Measurements from ENCODE around the gene ROPN1. TPM values are rescaled to one million over a fixed set of nuclear protein-coding genes. Genes with fewer than 3 reads are reported as not detected.
"Not testable (repeated sequence)": the region's sequence is repeated elsewhere in the genome, so short reads cannot be mapped to it uniquely, and the experiment has no call there.

The ROPN1 gene
- total RNA-seq, 1 donor, result not detected

DNA sequence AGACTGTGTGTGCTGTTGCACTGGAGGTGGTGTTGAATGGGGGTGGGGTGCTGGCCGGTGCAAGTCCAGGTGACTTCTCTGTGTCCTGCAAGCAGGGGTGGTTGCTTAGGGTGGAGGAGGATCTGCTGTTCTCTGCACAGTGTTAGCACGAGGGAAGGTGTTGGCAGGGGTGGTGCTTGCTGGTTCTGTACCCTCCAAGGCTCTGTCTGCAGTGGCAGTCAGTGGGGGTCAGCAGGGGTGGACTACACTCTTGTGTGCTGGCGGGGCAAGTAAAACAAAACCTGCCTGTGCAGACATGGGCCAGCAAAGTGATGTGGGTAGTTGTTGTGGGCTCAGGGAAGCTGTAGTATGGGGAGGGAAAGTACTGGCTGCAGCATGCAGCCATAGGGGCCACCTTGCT, 5.5 kb downstream of the ROPN1 start:
- H2AFZ ChIP-seq (ENCODE audit: low read length), result no peak overlapping the region
- TF ChIP-seq, protein P1, sequence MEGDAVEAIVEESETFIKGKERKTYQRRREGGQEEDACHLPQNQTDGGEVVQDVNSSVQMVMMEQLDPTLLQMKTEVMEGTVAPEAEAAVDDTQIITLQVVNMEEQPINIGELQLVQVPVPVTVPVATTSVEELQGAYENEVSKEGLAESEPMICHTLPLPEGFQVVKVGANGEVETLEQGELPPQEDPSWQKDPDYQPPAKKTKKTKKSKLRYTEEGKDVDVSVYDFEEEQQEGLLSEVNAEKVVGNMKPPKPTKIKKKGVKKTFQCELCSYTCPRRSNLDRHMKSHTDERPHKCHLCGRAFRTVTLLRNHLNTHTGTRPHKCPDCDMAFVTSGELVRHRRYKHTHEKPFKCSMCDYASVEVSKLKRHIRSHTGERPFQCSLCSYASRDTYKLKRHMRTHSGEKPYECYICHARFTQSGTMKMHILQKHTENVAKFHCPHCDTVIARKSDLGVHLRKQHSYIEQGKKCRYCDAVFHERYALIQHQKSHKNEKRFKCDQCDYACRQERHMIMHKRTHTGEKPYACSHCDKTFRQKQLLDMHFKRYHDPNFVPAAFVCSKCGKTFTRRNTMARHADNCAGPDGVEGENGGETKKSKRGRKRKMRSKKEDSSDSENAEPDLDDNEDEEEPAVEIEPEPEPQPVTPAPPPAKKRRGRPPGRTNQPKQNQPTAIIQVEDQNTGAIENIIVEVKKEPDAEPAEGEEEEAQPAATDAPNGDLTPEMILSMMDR (IDR thresholded peaks at IDR 0.05; ENCODE audit: extremely low read depth, low read depth, low read length), result no peak
- no peaks in the 10 kb centered on the region for H4K20me1 ChIP-seq (ENCODE audit: insufficient read depth, low read length)
- H3K9me3 ChIP-seq (ENCODE audit: low read depth, low read length), result no peaks in the 10 kb centered on the region
- no peaks in the 10 kb centered on the region for H3K79me2 ChIP-seq (ENCODE audit: insufficient read depth, low read length)
- peaks cover 79% of the 10 kb centered on the region for H3K27me3 ChIP-seq (ENCODE audit: insufficient read depth, low read length)
- H3K4me3 ChIP-seq (ENCODE audit: insufficient read depth, low read length), result no peak overlapping the region
- no peak overlapping the region for H3K27ac ChIP-seq (ENCODE audit: low read depth, low read length)
- no peak for DNase-seq (ENCODE audit: insufficient read length, low spot score, missing footprints)
- H3K4me2 ChIP-seq (ENCODE audit: insufficient read depth, low read length), result no peak overlapping the region
- no peaks in the 10 kb centered on the region for H3K36me3 ChIP-seq (ENCODE audit: insufficient read depth, low read length)
- H3K4me1 ChIP-seq (ENCODE audit: insufficient read depth, low read length), result no peaks in the 10 kb centered on the region

DNA sequence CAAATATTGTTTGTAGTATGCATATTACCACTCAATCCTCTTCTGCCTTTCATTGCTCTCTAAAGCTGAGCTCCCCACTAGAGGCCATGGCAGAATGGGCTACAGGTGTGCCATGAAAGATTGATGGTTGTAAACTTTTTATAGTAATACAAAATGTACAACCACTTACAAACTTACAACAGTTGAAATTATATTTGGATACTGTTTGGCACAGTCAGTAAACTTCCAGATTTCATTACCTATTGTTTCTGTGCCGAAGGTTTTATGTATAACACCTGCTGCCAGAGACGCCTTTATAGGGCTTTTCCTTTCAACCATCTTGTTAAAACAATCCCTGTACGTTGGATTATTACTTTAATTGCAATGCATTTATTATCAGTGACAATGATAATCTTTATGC, 7.0 kb downstream of the ROPN1 start:
- Histone ChIP-seq H3K4me1 (ENCODE audit: insufficient read depth, low read length) (peaks cover 7% of the 10 kb centered on the region), H3K4me3 (ENCODE audit: insufficient read depth, low read length) (no peak overlapping the region), H3K79me2 (ENCODE audit: insufficient read depth, low read length) (no peaks in the 10 kb centered on the region), H2AFZ (ENCODE audit: low read length) (no peak overlapping the region), H3K9me3 (ENCODE audit: low read depth, low read length) (no peaks in the 10 kb centered on the region), H3K36me3 (ENCODE audit: insufficient read depth, low read length) (no peaks in the 10 kb centered on the region), H3K27ac (ENCODE audit: low read depth, low read length) (no peak overlapping the region), H4K20me1 (ENCODE audit: insufficient read depth, low read length) (no peaks in the 10 kb centered on the region), H3K4me2 (ENCODE audit: insufficient read depth, low read length) (no peak overlapping the region), H3K27me3 (ENCODE audit: insufficient read depth, low read length) (peaks cover 80% of the 10 kb centered on the region)
- no peak for DNase-seq (ENCODE audit: insufficient read length, low spot score, missing footprints)
- TF ChIP-seq, protein P1 (IDR thresholded peaks at IDR 0.05; ENCODE audit: extremely low read depth, low read depth, low read length), result no peak

DNA sequence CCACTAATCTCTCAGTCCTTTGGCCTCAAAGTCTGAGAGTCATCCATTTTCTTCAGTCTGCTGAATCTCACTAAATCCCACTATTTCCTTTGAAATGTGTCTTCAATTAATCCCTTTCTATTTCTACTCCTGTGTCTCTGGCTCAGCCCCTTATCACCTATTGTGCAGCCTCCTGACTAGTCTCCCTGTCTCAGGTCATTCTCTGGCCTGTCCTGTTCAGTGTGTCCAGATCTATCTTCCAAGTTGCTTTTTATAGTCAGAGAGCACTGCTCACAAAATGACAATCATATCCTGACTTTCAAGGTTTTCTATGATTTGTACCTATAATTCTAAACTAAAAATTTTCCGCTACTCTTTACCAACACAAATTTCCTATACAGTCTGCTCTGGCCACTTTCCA, 7.6 kb downstream of the ROPN1 start:
- H3K4me2 ChIP-seq (ENCODE audit: insufficient read depth, low read length), result no peak overlapping the region
- H4K20me1 ChIP-seq (ENCODE audit: insufficient read depth, low read length), result no peaks in the 10 kb centered on the region
- H3K27ac ChIP-seq (ENCODE audit: low read depth, low read length), result no peak overlapping the region
- TF ChIP-seq, protein P1 (IDR thresholded peaks at IDR 0.05; ENCODE audit: extremely low read depth, low read depth, low read length), result no peak
- peaks cover 7% of the 10 kb centered on the region for H3K4me1 ChIP-seq (ENCODE audit: insufficient read depth, low read length)
- H3K79me2 ChIP-seq (ENCODE audit: insufficient read depth, low read length), result no peaks in the 10 kb centered on the region
- H2AFZ ChIP-seq (ENCODE audit: low read length), result no peak overlapping the region
- H3K36me3 ChIP-seq (ENCODE audit: insufficient read depth, low read length), result no peaks in the 10 kb centered on the region
- H3K27me3 ChIP-seq (ENCODE audit: insufficient read depth, low read length), result peaks cover 75% of the 10 kb centered on the region
- H3K4me3 ChIP-seq (ENCODE audit: insufficient read depth, low read length), result no peak overlapping the region
- DNase-seq (ENCODE audit: insufficient read length, low spot score, missing footprints), result no peak
- H3K9me3 ChIP-seq (ENCODE audit: low read depth, low read length), result no peaks in the 10 kb centered on the region

DNA sequence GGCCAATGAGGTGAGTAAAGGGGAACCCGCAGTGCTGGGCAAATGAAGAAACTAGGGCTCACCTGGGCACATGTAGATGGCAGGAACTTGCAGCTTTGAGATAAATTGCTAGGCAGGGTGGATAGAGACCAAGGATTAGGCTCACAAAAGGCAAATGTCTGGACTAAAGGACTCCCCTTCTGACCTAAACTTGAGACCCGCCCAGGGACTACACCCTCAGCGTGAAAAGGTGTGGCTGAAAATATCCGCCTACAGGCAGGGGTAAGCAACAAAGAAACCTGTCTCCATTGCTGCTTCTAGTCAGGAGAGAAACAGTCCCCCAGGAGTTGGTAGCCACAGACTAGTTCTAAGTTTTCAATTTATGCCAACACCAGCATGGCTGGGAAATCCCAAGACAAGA, 10.6 kb downstream of the ROPN1 start:
- Histone ChIP-seq H3K4me1 (ENCODE audit: insufficient read depth, low read length) (peaks cover 11% of the 10 kb centered on the region), H3K27me3 (ENCODE audit: insufficient read depth, low read length) (peaks cover 49% of the 10 kb centered on the region)
- not testable (repeated sequence) for DNase-seq (ENCODE audit: insufficient read length, low spot score, missing footprints); H4K20me1 ChIP-seq (ENCODE audit: insufficient read depth, low read length); H3K4me2 ChIP-seq (ENCODE audit: insufficient read depth, low read length); H3K9me3 ChIP-seq (ENCODE audit: low read depth, low read length); H3K79me2 ChIP-seq (ENCODE audit: insufficient read depth, low read length); H3K4me3 ChIP-seq (ENCODE audit: insufficient read depth, low read length); H3K36me3 ChIP-seq (ENCODE audit: insufficient read depth, low read length); H3K27ac ChIP-seq (ENCODE audit: low read depth, low read length); H2AFZ ChIP-seq (ENCODE audit: low read length)
